Renal cortical epithelial cell (primary cell): ENCODE data around the gene HEATR5B. TPM values are rescaled to one million over a fixed set of nuclear protein-coding genes. Genes with fewer than 3 reads are reported as not detected.

ENCODE experiments used
- DNase-seq: peaks from one replicate; pipeline ENCODE4 v3.0.0-alpha.2; 2011; ENCODE audit warnings: low read depth
- total RNA-seq: library from RNA; depleted of rRNA; stranded (reverse); fragments of >200 nt; gene quantifications from 2 replicates; pipeline ENCODE4 v1.2.3, GENCODE V29; 2014

Gene HEATR5B
- 23.6 and 31.6 TPM in 2 replicates for total RNA-seq

- DNase-seq: peak; percentile 96
Observed at GRCh38 chr2:37083873-37084794, at the start of gene HEATR5B, which contains the start of gene GPATCH11. TSS of gene HEATR5B (minus strand) at chr2:37084372. CDS start at chr2:37083414, 958 bp downstream. TSS of gene GPATCH11 (plus strand) at chr2:37084518. CDS start at chr2:37088382, 3,864 bp downstream.

GRCh38 chr2:37132914-37133313 is 48.7 kb upstream of the HEATR5B start:
- no peak for DNase-seq

- DNase-seq: no peak
Observed at GRCh38 chr2:37125416-37125815, 41.2 kb upstream of the HEATR5B start.

GRCh38 chr2:37119157-37119556 is 35.0 kb upstream of the HEATR5B start:
- no peak for DNase-seq

DNA sequence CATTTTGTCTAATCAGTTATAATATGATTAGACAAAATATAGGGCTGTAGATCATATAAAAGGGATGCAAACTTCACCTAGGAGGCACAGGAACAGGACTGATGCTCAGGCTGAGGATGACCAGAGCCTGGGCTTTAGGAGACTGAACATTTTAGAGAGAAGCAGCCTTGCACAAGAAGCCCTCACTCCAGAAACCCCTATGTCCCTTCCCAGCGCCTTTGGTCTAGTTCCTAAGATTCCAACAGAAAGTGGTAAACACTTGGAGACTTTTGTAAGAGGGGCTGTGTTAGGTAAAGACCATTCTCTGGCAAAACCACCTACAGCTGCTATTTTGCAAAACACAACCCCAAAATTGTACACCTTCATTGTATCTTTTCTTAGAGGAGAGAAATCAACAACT is 33.4 kb upstream of the HEATR5B start:
- no peak for DNase-seq

DNA sequence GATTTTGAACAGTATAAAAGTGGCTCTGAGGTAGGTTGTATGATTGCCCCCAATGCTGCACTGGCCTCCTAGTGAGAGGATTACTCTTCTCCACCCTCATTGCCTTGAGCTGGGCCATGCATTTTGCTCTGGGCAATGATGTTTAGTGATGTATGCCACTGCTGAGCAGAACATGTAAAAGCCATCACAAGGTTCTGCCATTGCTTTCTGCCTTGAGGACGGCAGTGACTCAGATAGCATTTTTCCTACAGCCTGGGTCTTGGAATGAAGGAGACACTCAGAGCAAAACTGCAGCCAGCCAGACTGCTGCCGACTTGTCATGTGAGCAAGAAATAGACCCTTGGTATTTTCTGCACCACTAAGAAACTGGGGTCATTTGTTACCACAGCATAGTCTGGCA is 27.8 kb upstream of the HEATR5B start:
- DNase-seq: no peak

DNA sequence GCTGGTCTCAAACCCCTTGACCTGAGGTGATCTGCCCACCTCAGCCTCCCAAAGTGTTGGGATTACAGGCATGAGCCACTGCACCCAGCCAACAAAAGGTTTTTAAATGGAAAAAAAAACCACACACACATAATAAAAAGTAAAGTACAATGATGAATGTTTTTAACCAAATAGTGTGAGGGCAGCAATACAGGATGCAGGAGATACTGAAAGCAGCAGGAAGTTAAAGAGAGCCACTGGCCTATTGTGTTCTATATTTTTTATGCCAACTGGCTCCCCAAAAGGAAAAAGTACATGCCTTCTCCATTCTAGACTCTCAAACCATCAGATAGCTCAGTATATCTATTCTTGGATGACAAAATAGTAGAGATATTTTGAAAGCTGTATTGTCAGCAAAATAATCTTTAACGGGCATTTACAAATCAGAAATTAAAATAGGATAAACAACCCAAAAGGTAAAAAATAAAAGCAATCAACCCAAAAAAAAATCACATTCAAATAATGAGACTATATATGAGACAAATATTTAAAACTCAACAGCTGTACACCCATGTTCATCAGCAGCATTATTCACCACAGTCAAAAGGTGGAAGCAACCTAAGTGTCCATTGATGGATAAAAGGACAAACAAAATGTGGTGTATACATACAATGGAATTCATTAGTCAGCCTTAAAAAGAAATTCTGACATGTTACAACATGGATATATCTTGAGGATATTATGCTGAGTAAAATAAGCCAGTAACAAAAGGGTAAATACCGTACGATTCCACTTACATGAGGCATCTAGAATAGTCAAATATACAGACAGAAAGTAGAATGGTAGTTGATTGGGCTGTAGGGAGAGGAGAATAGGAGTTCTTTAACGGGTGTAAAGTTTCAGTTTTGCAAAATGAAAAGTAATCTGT is 26.4 kb upstream of the HEATR5B start:
- no peak for DNase-seq

DNA sequence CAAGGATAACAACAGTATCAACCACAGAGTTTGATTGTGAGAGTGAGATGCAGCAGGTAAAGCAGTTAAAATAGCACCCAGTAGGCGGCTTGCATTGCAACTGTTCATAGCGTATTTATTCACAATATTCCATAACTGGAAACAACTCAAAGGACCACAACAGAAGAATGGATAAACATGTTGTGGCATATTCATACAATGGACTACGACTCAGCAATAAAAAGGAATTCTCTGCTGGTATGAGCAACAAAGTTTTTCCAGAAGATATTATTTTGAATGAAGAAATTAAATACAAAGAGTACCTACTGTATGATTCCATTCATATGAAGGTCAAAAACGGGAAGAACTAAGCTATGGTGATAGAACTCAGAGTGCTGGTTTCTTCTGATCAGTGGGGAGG is 25.4 kb upstream of the HEATR5B start:
- DNase-seq: no peak

DNA sequence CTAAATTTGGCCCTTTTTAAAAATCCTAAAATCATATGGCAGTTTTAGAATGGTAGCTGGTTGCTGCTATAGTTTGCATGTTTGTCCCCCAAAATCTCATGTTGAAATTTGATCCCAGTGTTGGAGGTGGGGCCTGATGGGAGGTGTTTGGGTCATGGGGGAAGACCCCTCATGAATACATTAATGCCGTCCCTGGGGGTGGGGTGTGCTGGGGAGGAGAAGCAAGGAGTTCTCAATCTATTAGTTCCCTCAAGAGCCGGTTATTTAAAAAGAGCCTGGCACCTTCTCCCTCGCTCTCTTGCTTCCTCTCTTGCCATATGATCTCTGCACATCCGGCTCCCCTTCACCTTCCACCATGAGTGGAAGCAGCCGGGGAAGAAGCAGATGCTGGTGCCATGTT is 21.0 kb upstream of the HEATR5B start:
- DNase-seq: no peak

GRCh38 chr2:37104178-37104577 is 20.0 kb upstream of the HEATR5B start:
- no peak for DNase-seq

GRCh38 chr2:37102588-37102987 is 18.4 kb upstream of the HEATR5B start:
- DNase-seq: no peak

DNA sequence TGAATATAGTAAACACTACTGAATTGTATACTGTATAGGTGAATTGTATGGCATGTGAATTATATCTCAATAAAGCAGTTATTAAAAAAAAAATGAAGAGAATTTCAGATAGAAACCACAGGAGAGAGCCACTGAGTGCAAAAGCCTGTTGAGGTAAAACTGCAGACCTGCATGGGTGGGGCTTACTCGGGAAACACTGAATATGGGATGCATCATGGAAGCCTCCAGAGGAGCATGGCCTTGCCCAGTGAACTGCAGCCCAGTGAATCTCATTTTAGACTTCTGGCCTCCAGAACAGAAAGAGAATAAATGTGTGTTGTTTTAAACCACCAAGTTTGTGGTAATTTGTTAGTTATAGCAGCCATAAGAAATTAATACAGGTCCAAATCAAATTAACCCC is 15.9 kb upstream of the HEATR5B start:
- no peak for DNase-seq

GRCh38 chr2:37098416-37099118 is 14.4 kb upstream of the HEATR5B start:
- no peak for DNase-seq

DNA sequence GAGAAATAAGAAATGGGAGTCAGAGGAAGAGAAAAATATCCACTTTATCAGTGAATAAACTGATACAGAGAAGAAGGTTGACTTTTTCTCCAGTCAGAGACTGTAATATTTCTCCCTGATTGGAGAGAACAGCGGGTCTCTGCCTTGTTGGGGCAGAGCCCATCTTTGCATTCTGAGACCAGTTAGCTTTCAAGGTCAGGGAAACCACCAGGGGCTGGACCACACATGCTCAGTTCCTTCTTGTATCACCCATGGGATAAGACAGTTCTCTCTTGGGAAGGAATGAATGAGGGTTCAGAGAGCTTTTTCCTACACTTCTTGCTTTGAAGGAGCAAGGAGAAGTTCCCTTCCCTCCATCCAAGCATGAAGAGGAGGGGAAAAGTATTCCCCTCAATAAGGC is 12.4 kb upstream of the HEATR5B start:
- DNase-seq: no peak

GRCh38 chr2:37091873-37092272 is 7.7 kb upstream of the HEATR5B start:
- DNase-seq: no peak

DNA sequence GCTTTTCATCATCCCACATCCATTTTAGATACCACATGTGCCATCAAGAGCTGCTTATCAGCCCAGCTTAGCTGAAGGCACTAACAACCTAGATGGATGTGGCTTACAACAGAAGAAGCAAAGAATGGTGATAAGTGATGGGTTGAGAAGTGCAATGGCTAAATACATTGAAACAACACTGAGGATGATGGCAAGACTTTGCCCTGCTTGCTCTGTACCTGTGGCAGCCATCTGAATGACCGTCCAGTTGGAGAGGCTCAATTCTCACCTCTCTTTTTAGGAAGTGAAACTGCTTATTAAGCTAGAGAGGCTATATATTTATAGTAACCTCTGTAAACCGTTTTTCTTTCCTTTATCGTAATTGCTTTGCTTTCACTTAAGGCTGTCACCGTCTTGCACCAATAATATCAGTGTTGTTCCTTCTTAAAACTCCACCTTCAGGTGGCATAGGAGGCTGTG is 5.9 kb upstream of the HEATR5B start:
- DNase-seq: no peak

DNA sequence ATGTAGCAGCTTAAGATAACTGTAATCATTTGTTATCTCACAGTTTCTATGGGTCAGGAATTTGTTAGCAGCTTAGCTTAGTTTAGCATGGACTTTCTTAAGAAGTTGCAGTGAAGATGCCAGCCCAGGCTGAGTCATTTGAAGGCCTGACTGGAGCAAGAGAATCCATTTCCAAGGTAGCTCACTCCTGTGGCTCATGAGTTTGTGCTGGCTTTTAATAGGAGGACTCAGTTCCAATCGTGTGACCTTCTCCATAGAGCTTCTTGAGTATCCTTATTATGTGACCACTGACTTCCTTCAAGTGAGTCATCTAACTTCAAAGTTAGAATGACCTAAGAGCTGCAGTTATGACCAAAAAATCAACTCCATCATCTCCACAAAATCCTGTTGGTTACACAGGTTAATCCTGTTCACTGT is 1.6 kb upstream of the HEATR5B start:
- peak; percentile 64 for DNase-seq

GRCh38 chr2:37084797-37085196 is 625 bp upstream of the HEATR5B start:
- no peak for DNase-seq

DNA sequence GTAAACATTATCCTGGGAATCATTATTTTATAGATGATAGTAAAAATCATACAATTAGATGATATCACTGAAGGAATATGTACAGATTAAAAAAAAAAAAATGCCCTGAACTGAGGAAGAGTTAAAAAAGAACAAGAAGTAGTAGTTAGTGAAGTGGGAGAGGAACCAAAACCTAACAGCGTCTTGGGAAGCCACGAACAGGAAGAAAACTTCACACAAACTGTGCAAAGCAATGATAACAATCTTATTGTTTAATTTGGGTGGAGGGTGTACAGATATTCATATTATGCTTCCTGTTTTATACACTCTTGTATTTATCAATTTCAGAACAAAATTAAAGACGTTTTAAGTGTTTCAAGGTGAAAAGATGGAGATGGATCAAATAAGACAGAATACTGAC is 3.5 kb downstream of the HEATR5B start:
- no peak for DNase-seq

GRCh38 chr2:37080266-37080665 is 3.9 kb downstream of the HEATR5B start:
- no peak for DNase-seq

DNA sequence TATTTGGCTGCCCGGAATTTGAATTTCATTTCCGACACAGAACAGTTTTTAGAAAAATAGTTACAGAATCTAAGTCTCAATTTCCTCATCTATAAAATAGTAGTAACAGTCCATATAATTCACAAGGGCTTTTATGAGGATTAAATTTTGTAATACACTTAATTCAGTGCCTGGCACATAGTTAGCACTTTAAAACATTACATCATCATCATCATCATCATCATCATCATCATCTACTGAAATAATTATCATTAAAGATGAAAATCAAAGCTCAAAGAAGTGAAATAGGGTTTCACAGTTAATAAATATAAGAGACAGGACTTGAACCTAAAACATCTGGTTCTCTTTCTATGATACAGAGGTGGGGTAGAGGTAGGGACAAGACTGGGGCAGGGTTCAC is 13.2 kb downstream of the HEATR5B start:
- DNase-seq: no peak

DNA sequence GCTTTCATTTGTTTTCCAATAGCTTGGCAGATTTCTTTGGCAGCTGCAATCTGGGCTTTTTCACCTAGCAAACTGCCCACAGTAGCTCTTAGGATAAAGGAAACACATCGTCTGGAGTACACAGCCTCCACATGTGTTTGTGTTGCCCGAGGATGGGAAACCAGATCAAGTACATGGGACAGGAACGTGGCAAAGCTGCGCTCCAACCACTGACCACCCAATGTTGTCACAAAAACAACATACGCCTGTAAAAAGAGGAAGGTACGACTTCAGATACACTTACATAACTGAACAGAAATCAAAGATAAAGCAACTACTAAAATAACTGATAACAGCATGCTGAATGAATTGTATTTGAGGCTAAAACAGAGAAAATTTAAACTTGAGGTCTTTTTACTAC is 15.5 kb downstream of the HEATR5B start:
- no peak for DNase-seq
